ENCODE results near the gene DBH. TPM values are rescaled to one million over a fixed set of nuclear protein-coding genes. Genes with fewer than 3 reads are reported as not detected.

The DBH gene
- total RNA-seq, 1 donor from 2014 or later, result 1.8 TPM

DNA sequence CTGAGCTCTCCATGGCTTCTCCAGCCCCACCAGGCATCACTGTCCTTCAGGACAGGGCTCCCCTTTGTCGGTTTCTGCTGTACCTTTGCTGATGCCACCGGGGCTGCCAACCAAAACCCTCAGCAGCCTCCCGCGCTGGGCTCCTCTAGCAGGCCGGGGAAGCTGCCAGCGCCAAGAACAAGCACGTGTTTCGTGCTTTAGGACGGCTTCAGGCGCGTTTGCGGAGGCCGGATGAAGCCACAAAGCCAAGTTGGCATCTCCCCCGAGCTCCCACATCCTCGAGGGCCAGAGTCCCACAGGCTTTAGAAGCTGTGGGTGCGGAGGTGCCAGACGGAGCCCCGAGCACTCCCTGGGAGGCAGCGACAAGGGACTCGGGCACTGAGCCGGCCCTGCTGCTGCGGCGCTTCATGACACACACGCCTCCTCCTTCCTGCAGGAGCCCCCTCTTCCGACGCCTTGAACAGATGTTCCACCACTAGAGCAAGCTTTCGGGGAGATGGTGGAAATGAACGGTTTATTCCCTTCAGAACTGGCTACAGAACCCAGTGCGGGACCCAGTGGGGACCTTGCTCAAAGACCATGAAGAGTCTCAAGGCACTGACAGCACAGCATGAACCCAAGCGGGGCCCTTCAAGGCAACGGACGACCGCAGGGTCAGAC is 65.3 kb downstream of the DBH start:
- peaks cover 5% of the 10 kb centered on the region for H3K27me3 Mint-ChIP-seq (ENCODE audit: unreplicated experiment)
- H3K4me1 Mint-ChIP-seq (ENCODE audit: low read depth, unreplicated experiment), result peaks cover 25% of the 10 kb centered on the region
- peaks cover 2% of the 10 kb centered on the region for H3K9me3 Mint-ChIP-seq (ENCODE audit: unreplicated experiment)
- TF ChIP-seq, protein P1, sequence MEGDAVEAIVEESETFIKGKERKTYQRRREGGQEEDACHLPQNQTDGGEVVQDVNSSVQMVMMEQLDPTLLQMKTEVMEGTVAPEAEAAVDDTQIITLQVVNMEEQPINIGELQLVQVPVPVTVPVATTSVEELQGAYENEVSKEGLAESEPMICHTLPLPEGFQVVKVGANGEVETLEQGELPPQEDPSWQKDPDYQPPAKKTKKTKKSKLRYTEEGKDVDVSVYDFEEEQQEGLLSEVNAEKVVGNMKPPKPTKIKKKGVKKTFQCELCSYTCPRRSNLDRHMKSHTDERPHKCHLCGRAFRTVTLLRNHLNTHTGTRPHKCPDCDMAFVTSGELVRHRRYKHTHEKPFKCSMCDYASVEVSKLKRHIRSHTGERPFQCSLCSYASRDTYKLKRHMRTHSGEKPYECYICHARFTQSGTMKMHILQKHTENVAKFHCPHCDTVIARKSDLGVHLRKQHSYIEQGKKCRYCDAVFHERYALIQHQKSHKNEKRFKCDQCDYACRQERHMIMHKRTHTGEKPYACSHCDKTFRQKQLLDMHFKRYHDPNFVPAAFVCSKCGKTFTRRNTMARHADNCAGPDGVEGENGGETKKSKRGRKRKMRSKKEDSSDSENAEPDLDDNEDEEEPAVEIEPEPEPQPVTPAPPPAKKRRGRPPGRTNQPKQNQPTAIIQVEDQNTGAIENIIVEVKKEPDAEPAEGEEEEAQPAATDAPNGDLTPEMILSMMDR (IDR thresholded peaks at IDR 0.05; ENCODE audit: partially characterized antibody, unreplicated experiment), result no peak
- H3K27ac Mint-ChIP-seq (ENCODE audit: unreplicated experiment), result no peak overlapping the region
- no peak overlapping the region for H3K4me3 Mint-ChIP-seq (ENCODE audit: unreplicated experiment)
- DNase-seq, result peak; percentile 19
- peaks cover 5% of the 10 kb centered on the region for H3K36me3 Mint-ChIP-seq (ENCODE audit: unreplicated experiment)

DNA sequence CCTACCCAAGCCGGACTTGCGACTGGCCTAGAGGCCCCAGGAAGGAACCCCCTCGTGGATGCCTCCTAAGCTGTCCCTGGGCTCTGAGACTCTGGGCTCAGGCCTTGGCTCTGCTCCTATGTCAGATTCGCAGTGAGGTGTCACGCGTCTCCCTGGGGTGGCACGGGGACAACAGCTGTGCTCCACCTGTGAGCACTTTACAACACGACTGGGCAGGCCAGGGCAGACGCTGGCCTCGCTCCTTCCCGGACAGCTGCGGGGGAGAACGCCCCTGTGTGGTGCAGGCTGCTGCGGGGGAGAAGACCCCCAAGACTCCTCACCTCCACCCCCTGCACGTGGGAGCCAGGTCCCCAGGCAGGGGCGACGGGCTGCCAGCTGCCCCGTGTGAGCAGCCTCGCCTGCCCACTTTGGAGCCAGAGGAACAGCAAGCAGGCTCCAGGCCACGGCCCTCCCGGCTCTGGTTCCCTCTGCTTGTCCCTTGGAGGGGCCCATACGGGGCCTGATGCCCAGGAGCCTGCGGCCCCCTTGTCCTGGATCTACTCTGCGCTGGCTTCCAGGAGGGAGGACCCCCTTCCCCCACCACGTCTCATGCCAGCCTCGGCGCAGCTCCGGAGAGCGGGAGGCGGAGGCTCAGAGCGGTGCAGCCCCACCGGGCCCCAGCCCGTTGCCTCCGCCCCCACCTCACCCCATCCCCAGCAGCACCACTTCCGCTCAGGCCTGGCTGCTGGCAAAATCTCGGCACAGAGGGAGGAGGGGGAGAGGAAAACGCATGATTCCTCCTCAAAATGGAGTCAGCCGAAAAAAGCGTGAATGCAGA is 66.0 kb downstream of the DBH start:
- H3K36me3 Mint-ChIP-seq (ENCODE audit: unreplicated experiment), result peaks cover 5% of the 10 kb centered on the region
- TF ChIP-seq, protein P1 (IDR thresholded peaks at IDR 0.05; ENCODE audit: partially characterized antibody, unreplicated experiment), result no peak
- peaks cover 23% of the 10 kb centered on the region for H3K4me1 Mint-ChIP-seq (ENCODE audit: low read depth, unreplicated experiment)
- H3K4me3 Mint-ChIP-seq (ENCODE audit: unreplicated experiment), result no peak overlapping the region
- peaks cover 5% of the 10 kb centered on the region for H3K27me3 Mint-ChIP-seq (ENCODE audit: unreplicated experiment)
- peaks cover 2% of the 10 kb centered on the region for H3K9me3 Mint-ChIP-seq (ENCODE audit: unreplicated experiment)
- H3K27ac Mint-ChIP-seq (ENCODE audit: unreplicated experiment), result no peak overlapping the region
- DNase-seq, result peak; percentile 14

DNA sequence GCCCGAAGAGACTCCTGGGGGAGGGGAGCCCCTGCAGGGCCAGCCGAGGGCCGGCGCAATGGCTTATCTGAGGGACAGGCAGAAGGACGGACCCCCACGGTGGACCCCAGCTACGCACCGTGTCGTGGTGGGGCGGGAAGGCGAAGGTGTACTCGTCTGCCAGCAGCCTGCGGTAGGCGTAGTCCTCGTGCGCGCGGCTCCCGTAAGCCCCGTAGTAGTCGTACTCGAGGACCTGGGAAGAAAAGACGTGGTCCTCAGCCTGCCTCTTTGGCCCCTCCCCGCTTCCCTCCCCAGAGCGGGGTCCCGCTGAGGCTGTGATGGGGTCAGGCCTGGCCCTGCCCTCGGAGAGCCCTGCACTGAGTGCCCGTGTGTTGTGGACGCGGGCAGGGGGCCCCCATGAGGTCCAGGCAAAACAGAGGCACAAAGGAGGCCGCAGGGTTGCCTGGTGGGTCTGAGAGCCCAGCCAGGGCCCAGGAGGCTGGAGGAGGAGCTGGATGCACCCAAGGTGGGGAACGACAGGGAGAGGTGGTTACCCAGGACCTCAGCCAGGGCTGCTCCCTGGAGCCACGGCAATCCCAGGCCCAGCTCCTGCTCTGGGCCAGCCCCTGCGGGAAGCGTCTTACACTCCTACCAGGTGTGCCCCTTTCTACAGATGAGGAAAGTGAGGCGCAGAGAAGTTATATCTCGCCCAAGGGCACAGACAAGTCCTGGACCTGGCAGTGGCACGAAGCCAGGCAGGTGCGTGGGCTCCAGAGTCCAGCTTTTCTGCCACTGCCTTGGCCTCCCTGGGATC is 66.8 kb downstream of the DBH start:
- Mint-ChIP-seq H3K4me3 (ENCODE audit: unreplicated experiment) (no peak overlapping the region), H3K36me3 (ENCODE audit: unreplicated experiment) (peaks cover 5% of the 10 kb centered on the region), H3K4me1 (ENCODE audit: low read depth, unreplicated experiment) (peaks cover 20% of the 10 kb centered on the region), H3K27ac (ENCODE audit: unreplicated experiment) (no peak overlapping the region), H3K9me3 (ENCODE audit: unreplicated experiment) (peaks cover 2% of the 10 kb centered on the region), H3K27me3 (ENCODE audit: unreplicated experiment) (peaks cover 5% of the 10 kb centered on the region)
- DNase-seq, result peak; percentile 19
- TF ChIP-seq, protein P1 (IDR thresholded peaks at IDR 0.05; ENCODE audit: partially characterized antibody, unreplicated experiment), result no peak

DNA sequence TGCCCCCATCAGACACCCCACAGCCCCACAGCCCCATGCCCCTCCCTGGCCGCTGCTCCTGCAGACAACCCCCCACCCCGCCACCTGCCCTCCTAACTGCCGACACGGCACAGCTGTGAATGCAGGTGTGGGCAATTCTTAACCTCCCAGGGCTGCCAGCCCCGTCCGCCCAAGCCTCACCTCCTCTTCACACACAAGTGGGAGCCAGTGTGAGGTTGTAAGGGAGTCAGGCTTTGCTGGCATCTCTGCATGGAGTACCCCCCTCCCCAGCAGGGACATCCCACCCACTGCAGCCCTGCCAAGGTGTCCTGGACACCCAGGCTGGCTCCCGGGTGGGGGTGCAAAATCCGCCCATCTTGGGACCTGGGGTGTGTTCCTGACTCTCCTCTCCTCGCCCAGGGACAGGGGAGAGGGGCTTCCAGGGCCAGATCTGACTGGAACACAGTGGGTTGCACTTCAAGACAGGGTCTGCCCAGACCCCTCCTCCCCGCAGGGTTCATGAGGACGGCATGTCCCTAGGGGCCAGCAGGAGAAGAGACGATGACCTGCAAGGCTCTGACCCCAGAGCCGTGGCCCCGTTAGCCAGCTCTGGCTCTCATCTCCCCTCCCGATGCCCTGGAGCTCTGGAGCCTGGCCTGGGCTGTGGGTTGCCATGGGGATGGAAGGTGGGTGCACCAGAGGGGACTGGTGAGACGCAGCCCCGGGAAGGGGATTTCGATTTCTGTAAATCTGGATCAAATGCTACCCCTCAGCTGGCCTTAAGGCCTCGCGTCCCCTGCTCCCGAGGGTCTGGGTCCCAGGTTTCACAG is 67.6 kb downstream of the DBH start:
- TF ChIP-seq, protein P1 (IDR thresholded peaks at IDR 0.05; ENCODE audit: partially characterized antibody, unreplicated experiment), result no peak
- H3K27ac Mint-ChIP-seq (ENCODE audit: unreplicated experiment), result no peak overlapping the region

More for the DNA sequence above, 67.6 kb downstream of the DBH start:
- peaks cover 3% of the 10 kb centered on the region for H3K27me3 Mint-ChIP-seq (ENCODE audit: unreplicated experiment)
- DNase-seq, result peak; percentile 23
- peaks cover 20% of the 10 kb centered on the region for H3K4me1 Mint-ChIP-seq (ENCODE audit: low read depth, unreplicated experiment)
- peaks cover 2% of the 10 kb centered on the region for H3K9me3 Mint-ChIP-seq (ENCODE audit: unreplicated experiment)
- H3K36me3 Mint-ChIP-seq (ENCODE audit: unreplicated experiment), result peaks cover 1% of the 10 kb centered on the region
- H3K4me3 Mint-ChIP-seq (ENCODE audit: unreplicated experiment), result no peak overlapping the region

Measured in glutamatergic neuron (in vitro differentiated cells).